ENCODE results near the gene HMGA1. TPM values are rescaled to one million over a fixed set of nuclear protein-coding genes. Genes with fewer than 3 reads are reported as not detected.
"Not testable (repeated sequence)": the region's sequence is repeated elsewhere in the genome, so short reads cannot be mapped to it uniquely, and the experiment has no call there.

The HMGA1 gene
- total and polyA plus RNA-seq, 2 experiments from 2014 or later, result 1,411 to 2,052 TPM

DNA sequence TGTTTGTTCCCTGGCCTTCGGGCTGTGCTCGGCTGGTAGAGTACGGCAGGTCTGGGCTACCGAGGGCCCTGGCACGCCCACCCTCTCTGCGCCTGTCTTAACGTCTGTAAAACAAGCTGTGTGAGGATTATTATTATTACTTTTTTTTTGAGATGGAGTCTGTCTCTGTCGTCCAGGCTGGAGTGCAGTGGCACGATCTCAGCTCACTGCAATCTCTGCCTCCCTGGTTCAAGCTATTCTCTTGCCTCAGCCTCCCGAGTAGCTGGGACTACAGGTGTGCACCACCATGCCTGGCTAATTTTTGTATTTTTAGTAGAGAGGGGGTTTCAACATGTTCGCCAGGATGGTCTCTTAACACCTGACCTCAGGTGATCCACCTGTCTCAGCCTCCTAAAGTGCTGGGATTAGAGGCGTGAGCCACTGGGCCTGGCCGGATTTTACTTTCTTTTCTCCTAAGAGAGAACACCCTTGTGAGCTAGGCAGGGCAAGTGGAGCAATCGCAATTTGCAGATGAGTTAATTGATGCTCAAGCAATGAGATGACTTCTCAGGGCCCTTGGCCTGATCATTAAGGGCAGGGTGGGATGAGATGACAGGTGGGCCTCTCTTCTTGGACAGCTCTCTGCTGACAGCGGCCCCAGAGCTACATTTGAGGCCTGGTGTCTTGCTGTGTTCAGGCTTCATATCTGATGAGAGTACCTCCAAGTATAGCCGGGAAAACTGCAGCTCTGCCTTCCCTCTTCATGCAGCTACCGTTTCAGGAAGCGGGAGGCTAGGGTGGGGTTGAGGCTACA, 13.0 kb downstream of the HMGA1 start (continued):
- TF ChIP-seq ZNF462 (CRISPR knock-in tag; IDR thresholded peaks at IDR 0.05), result no peak

GRCh38 chr6:34252395-34252794, 15.7 kb downstream of the HMGA1 start:
- H3K4me3 Mint-ChIP-seq; H4K20me1 ChIP-seq (replicated peaks; ENCODE audit: insufficient read depth); H3K36me3 ChIP-seq (ENCODE audit: insufficient read depth); H3K36me3 Mint-ChIP-seq (ENCODE audit: low read depth); H3K4me1 ChIP-seq (ENCODE audit: insufficient read depth); H3K9me3 Mint-ChIP-seq; H3K27ac Mint-ChIP-seq; H3K9me2 ChIP-seq (ENCODE audit: insufficient read depth); H2AFZ ChIP-seq; H3K4me3 ChIP-seq; H3K4me2 ChIP-seq; H3K27ac ChIP-seq (ENCODE audit: low read depth); DNase-seq (ENCODE audit: low spot score); H3K27me3 ChIP-seq (ENCODE audit: insufficient read depth); H3K79me2 ChIP-seq (replicated peaks; ENCODE audit: insufficient read depth); H3F3A ChIP-seq (replicated peaks; ENCODE audit: low read depth); ATAC-seq; H3K4me1 Mint-ChIP-seq: not testable (repeated sequence)
- H3K27me3 Mint-ChIP-seq (ENCODE audit: insufficient read depth, low read depth, poor library complexity), result peaks cover 26% of the 10 kb centered on the region

GRCh38 chr6:34259529-34260069, 22.9 kb downstream of the HMGA1 start:
- Mint-ChIP-seq H3K9me3 (peaks cover 25% of the 10 kb centered on the region), H3K27ac (no peak overlapping the region), H3K4me3 (no peak overlapping the region), H3K36me3 (ENCODE audit: low read depth) (peaks cover 22% of the 10 kb centered on the region), H3K27me3 (ENCODE audit: insufficient read depth, low read depth, poor library complexity) (peaks cover 5% of the 10 kb centered on the region), H3K4me1 (no peaks in the 10 kb centered on the region)
- H3K79me2 ChIP-seq (replicated peaks; ENCODE audit: insufficient read depth), result no peaks in the 10 kb centered on the region
- H3K9me2 ChIP-seq (ENCODE audit: insufficient read depth), result no peaks in the 10 kb centered on the region
- DNase-seq (ENCODE audit: low spot score) (no peak), ATAC-seq (no peak)
- H3K27me3 ChIP-seq (ENCODE audit: insufficient read depth), result no peaks in the 10 kb centered on the region
- TF ChIP-seq, protein P1, sequence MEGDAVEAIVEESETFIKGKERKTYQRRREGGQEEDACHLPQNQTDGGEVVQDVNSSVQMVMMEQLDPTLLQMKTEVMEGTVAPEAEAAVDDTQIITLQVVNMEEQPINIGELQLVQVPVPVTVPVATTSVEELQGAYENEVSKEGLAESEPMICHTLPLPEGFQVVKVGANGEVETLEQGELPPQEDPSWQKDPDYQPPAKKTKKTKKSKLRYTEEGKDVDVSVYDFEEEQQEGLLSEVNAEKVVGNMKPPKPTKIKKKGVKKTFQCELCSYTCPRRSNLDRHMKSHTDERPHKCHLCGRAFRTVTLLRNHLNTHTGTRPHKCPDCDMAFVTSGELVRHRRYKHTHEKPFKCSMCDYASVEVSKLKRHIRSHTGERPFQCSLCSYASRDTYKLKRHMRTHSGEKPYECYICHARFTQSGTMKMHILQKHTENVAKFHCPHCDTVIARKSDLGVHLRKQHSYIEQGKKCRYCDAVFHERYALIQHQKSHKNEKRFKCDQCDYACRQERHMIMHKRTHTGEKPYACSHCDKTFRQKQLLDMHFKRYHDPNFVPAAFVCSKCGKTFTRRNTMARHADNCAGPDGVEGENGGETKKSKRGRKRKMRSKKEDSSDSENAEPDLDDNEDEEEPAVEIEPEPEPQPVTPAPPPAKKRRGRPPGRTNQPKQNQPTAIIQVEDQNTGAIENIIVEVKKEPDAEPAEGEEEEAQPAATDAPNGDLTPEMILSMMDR (conservative IDR thresholded peaks at IDR 0.05; ENCODE audit: low read depth in 2 of 2), result no peak
- TF ChIP-seq NANOG (IDR thresholded peaks at IDR 0.05; ENCODE audit: borderline replicate concordance) (no peak), ZNF114 (CRISPR knock-in tag; IDR thresholded peaks at IDR 0.05) (no peak)
- no peaks in the 10 kb centered on the region for H3K36me3 ChIP-seq (ENCODE audit: insufficient read depth)
- no peak overlapping the region for H3K27ac ChIP-seq (ENCODE audit: low read depth)
- H3F3A ChIP-seq (replicated peaks; ENCODE audit: low read depth), result no peaks in the 10 kb centered on the region
- H3K4me3 ChIP-seq, result no peak overlapping the region
- H4K20me1 ChIP-seq (replicated peaks; ENCODE audit: insufficient read depth), result no peaks in the 10 kb centered on the region
- H2AFZ ChIP-seq, result no peak overlapping the region
- H3K4me1 ChIP-seq (ENCODE audit: insufficient read depth), result no peaks in the 10 kb centered on the region
- H3K4me2 ChIP-seq, result no peak overlapping the region
